HEK293 (cell line): ENCODE results near the gene MS4A18.

Experiments used
- ZNF513 ChIP-seq: fragments of 450-650 bp; IDR thresholded peaks from 2 replicates; pipeline ENCODE4 v1.5.1; 2018; ENCODE audit warnings: missing biosample characterization, missing genetic modification characterization
- ZNF785 ChIP-seq: fragments of 450-650 bp; formaldehyde crosslinking; IDR thresholded peaks from 2 replicates; pipeline ENCODE4 v1.5.1; 2016; ENCODE audit warnings: missing biosample characterization, missing genetic modification characterization

- TF ChIP-seq ZNF513 (tag by site-specific recombination) (no peak), ZNF785 (tag by site-specific recombination) (no peak)
Observed at GRCh38 chr11:60762851-60763691, 38.6 kb downstream of the MS4A18 start.
